GM21367 (cell line): ENCODE data around the gene ADAMTS19.
A peak's percentile ranks its signal among the peaks of the same experiment; 100 is the strongest.
"Not testable (repeated sequence)": the region's sequence is repeated elsewhere in the genome, so short reads cannot be mapped to it uniquely, and the experiment has no call there.

Source experiments
- ATAC-seq: cut with Tn5 transposase; IDR thresholded peaks from one replicate; pipeline ENCODE4 v1.9.1; 2021; ENCODE audit not compliant: unreplicated experiment

Gene ADAMTS19, protein sequence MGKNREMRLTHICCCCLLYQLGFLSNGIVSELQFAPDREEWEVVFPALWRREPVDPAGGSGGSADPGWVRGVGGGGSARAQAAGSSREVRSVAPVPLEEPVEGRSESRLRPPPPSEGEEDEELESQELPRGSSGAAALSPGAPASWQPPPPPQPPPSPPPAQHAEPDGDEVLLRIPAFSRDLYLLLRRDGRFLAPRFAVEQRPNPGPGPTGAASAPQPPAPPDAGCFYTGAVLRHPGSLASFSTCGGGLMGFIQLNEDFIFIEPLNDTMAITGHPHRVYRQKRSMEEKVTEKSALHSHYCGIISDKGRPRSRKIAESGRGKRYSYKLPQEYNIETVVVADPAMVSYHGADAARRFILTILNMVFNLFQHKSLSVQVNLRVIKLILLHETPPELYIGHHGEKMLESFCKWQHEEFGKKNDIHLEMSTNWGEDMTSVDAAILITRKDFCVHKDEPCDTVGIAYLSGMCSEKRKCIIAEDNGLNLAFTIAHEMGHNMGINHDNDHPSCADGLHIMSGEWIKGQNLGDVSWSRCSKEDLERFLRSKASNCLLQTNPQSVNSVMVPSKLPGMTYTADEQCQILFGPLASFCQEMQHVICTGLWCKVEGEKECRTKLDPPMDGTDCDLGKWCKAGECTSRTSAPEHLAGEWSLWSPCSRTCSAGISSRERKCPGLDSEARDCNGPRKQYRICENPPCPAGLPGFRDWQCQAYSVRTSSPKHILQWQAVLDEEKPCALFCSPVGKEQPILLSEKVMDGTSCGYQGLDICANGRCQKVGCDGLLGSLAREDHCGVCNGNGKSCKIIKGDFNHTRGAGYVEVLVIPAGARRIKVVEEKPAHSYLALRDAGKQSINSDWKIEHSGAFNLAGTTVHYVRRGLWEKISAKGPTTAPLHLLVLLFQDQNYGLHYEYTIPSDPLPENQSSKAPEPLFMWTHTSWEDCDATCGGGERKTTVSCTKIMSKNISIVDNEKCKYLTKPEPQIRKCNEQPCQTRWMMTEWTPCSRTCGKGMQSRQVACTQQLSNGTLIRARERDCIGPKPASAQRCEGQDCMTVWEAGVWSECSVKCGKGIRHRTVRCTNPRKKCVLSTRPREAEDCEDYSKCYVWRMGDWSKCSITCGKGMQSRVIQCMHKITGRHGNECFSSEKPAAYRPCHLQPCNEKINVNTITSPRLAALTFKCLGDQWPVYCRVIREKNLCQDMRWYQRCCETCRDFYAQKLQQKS

DNA sequence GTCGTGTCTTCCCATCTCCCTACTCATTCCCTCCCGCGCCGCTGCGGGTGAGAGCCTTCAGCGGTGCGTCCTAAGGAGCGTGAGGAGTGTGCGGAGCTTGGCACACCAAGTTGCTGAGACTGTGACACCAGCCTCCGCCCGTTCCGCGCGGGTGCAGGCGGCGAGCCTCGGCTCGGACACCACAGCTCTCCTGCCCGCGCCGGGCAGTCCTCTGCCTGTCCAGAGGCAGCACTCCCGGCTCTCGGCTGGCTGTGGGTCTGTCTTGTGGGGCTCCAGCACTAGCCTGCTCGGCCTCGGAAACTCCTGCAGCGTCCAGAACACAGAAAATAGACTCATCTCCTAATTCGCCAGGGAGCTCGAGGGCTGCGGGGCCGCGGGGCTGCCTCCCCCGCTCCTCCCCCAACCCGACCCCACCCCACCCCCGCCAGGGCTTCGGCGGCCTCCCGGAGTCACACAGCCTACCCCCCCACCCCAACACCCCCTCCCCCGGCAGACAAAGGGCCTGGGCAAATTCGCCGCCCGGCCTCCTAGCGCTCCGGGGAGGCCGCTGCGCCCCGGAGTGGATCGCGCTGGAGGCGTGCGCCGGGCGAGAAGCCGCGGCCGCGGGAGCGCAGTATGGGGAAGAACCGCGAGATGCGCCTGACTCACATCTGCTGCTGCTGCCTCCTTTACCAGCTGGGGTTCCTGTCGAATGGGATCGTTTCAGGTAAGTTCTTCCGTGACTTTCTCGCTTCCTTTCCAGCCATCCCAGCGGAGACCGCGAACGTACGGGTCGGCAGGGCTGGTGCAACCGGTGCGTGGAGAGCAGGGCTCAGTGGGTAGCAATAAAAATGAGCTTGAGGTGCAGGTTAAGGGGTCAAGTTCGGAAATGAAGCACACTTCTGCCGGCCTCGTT is at the start of gene ADAMTS19:
TSS of gene ADAMTS19 (plus strand) at position 522 of the 895 bp plus-strand sequence. CDS start at position 616, 94 bp downstream.
- ATAC-seq, result no peak

DNA sequence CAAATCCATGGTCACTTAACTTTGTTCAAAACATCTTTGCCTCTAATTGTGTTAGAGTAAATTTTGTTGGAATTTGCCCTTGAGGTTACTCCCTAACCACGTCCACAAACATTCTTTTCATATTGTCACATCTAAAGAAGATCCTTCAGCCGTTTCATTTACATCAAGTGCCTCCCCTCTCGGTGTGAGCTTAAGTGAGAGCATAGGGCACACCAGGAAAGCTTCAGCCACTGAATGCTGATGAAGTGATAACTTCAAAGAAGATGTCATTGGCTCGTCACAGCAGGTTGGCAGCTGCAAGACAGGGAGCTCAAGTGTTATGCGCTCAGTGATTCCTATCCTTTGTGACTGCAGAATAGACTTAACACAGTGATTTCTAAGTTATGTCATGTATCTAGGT is 49.6 kb upstream of the ADAMTS19 start:
- ATAC-seq, result no peak

DNA sequence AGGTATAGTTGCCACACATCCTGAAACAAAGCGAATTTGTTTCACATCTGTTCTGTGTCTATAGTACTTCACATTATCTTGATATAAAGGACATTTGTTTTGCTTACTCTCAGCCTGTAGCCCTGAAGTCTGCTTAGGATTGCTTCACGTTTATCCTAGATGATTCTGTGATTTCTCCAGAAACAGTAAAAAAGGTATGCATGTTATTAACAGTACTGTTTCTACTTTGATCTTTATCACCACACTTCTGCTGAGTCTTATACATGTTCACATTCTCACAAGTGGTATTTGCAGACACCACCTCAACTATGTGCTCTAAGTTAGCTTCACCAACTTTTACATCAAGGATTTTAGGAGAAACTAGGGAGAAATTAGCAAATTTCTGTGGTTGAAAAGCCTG is 47.4 kb upstream of the ADAMTS19 start:
- no peak for ATAC-seq

DNA sequence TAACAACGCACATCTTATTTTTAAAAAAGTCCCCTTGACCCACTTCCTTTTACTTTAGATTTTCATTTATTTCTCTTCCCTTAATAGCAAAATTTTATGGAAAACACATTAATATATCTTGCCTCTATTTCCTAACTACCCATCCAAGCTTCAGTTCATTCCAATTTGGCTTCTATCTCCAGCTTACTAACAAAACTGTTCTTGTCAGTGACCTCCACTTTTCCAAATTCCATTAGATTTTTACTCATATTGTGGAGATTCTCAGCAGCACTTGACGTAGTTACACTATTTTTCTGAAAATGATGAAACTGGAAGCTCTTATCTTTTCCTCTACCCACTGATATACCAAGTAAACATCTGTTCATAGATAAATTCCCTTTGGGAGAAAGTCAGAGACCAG is 46.5 kb upstream of the ADAMTS19 start:
- no peak for ATAC-seq

DNA sequence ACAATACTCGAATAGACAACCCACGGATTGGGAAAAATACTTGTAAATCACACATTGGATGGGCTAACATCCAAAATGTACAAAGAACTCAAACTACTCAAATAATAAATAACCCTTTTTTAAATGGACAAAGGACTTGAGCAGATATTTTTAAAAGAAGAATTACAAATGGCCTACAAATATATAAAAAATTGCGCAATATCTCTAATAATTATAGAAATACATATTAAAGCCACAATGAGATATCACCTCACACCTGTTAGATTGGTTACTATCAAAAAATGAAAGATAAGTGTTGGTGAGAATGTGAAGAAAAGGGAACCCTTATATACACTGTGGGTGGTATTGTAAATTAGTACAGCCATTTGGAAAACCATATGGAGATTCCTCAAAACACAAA is 40.8 kb upstream of the ADAMTS19 start:
- ATAC-seq, result no peak

DNA sequence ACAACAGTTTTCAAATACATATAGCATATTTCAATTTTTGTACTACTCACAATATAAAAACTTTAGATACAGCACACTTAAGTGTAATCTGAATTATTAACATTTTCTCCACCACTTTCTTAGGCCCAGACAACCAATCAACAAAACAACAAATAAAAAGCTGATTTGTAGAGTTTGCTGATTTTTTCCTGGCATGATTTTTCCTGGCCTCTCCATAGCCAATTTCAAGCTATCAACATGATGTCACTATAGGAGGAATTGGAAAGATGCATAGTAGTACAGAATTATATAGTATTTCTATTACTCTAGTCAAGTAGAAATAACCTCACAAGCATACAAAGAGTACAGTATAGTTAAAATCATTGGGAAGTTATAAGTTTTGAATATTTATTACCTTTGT is 35.1 kb upstream of the ADAMTS19 start:
- ATAC-seq, result no peak

DNA sequence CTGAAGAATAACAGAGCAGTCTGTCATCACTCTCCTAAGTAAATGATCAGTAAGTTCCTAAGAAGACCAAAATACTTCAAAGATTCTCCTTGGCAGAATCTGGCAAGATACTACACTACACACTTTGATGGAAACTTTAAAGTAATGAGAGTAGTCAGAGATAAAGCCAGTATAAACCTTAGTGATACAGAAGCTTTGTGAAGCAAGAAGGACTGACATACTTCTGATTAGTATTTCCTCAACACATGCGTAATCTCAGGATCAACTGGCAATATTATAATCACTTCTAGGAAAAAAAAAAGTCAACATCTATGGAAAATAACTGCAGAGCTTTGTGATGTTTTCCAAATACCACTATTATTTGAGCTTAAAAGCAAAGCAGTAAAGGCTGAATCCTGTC is 34.0 kb upstream of the ADAMTS19 start:
- no peak for ATAC-seq

DNA sequence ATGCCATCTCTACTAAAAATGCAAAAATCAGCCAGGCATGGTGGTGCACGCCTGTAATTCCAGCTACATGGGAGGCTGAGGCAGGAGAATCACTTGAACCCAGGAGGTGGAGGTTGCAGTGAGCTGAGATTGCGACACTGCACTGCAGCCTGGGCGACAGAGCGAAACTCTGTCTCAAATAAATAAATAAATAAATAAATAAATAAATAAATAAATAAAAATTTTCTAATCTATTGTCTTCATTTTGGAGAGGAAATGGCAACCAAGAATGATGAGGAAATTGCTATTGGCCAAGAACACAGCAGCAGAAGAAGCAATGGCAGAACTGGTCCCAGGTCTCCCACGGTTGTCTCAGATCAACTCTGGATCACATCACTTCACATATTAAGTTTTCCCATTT is 31.5 kb upstream of the ADAMTS19 start:
- ATAC-seq, result not testable (repeated sequence)

DNA sequence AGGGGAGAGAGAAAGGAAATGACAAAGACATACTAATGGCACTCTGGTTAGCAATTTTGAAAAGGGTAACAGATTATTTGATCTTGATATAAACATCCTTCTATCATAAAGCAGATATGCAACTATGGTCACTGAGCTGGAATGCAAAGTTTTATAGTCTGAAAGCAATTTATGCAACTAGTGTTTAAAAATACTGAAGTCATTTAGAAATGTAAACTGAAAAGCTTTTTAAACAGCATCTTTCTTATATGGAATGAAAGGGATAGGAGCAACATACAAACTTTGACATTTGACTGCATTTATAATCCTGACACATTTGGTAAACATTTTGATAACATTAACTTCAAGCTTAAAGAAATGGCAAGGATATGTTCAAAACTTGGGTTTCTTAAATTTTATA is 28.7 kb upstream of the ADAMTS19 start:
- no peak for ATAC-seq

DNA sequence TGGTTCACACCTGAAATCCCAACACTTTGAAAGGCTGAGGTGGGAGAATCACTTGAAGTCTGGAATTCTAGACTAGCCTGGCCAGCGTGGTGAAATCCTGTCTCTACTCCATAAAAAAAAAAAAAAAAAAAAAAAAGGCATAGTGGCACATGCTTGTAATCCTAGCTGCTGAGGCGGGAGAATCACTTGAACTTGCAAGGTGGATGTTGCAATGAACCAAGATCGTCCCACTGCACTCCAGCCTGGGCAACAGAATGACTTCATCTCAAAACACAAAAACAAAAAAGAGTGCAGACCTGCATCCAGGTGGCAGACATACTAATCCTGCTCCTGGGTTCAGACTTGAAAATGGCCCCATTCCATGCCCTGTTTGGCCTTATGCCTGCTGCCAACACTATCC is 21.8 kb upstream of the ADAMTS19 start:
- ATAC-seq, result no peak

DNA sequence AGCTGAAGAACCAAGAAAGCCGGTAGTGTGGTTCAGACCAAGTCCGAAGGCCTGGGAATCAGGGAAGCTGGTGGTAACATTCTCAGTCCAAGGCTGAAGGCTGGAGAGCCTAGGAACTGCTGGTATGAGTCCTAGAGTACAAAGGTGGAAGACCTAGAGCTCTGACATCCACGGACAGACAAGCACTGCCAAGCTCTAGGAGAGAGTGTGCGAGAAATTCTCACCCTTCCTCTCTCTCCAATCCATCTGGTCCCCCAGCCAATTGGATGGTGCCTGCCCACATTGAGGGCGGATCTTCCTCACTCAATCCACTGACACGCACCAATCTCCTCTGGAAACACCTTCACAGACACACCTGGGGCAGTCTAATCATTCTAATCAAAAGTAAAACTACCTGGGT is 19.7 kb upstream of the ADAMTS19 start:
- no peak for ATAC-seq

DNA sequence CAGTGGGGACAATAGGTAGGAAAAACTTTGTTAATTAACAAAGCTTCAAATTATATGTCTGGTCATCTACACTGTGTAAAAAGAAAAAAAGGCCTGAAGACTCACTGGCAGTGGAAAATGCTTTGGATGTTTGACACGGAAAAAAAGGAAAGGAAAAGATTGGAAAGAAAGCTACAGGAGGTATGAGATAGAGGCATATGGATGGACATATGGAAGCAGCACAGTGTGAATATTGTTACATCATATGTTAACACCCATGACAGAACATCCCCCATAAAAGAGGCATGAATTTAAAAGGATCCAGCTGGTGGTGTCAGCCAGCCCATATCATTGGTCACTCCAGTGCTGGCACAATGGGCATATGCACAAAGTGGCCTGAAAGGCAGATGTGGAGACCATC is 19.0 kb upstream of the ADAMTS19 start:
- ATAC-seq, result no peak

DNA sequence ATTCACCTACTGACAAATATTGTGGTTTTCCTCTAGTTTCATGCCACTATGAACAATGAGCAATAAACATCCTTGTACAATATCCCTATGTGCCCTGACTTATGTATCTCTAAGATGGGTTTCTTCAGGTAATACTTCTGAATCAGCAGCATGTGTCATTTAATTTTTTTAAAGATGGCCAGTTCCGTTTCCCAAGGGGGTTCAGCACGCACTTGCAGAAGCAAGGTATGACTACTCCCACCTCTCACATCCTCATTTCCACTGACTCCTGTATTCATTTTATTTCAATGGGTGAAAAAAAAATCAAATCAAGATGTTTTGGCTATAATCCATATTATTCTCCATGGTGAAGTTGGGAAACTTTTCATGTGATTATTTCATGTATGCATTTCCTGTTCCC is 14.7 kb upstream of the ADAMTS19 start:
- peak; percentile 51 for ATAC-seq

DNA sequence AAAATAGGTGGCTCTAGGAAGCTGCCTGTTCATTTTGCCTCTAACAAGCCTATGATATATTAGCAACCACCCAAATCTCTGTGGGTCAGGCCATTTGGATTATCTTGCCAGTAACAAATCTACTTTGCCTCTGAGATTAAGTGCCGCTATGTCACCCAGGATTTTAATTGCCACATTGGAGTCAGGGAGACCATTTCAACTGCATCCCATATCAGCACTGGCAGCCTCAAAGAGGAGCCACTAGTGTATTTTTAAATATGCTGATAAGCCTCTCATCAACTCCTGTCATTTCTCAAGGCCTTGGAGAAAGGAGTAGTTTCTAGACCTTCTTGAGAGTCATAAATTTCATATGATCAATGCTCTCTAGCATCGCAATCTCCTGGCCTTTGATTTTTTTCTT is 12.1 kb upstream of the ADAMTS19 start:
- no peak for ATAC-seq

DNA sequence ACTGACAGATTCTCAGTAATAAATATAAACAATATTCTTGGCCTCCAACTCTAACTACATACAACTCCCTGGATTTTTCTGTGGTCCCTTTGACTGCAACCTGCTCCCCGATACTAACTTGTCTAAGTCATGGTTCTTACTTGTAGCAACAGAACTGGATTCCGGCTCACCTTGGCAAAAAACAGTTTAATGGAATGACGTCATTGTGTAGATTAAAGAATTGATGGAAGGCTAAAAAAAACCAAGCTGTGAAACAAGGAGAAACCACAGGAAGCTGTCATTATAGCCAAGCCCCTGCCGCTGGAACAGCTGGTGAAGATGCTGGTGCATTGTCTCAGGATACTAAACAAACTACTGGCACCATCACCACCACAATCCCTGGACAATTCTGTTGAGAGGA is 11.4 kb upstream of the ADAMTS19 start:
- no peak for ATAC-seq

DNA sequence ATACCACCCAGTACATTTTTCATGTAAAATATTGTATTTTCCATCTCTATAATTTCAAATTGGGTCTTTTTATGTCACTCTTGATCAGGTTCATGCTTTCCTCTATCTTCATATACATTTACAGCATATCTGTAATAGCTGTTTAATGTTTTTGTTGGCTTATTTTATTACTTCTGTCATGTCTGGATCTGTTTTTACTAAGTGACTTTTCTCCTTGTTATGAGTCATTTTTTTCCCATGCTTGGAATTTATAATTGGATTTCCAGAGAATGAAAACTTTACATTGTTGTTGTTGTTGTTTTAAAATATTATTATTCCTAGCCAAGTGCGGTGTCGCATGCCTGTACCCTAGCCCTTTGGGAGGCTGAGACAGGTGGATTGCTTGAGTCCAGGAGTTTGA is 5.6 kb upstream of the ADAMTS19 start:
- ATAC-seq, result no peak

DNA sequence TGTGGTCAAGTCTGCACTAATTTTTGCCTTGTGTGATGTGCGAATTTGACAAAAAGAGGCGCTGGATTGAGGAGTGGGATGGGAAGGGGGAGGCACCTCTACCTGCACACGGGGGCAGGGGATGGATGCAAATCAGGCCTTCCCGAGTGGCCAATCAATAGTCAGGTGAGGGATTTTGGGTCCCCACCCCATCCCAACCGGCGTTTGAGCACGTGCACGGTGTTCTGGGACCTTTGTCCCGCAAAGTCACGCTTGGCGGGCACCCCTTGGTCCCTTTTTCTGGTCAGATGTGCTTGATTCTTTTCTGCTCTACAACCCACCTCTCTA is 685 bp upstream of the ADAMTS19 start:
- no peak for ATAC-seq

DNA sequence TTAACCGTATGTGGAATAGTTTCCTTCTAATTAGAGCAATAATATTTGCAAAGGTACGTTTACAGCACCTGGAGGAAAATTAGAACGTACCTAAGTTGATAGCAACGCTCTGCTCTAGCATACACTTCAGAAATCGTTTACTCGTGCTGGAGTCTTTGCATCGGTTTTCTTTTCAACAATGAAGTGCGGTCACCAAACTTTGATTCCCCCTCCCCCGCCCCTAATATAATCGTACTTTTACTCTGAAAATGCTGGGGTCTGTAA is 506 bp downstream of the ADAMTS19 start:
- no peak for ATAC-seq

DNA sequence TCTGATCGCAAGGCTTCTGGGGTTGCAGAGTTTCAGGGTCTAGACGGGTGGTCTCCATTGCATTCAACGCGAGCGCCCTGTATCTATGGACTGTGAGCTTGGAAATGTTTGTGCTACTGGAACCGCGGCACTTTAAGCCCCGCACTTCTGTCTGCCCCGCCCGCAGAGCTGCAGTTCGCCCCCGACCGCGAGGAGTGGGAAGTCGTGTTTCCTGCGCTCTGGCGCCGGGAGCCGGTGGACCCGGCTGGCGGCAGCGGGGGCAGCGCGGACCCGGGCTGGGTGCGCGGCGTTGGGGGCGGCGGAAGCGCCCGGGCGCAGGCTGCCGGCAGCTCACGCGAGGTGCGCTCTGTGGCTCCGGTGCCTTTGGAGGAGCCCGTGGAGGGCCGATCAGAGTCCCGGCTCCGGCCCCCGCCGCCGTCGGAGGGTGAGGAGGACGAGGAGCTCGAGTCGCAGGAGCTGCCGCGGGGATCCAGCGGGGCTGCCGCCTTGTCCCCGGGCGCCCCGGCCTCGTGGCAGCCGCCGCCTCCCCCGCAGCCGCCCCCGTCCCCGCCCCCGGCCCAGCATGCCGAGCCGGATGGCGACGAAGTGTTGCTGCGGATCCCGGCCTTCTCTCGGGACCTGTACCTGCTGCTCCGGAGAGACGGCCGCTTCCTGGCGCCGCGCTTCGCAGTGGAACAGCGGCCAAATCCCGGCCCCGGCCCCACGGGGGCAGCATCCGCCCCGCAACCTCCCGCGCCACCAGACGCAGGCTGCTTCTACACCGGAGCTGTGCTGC is 1.0 kb downstream of the ADAMTS19 start:
- no peak for ATAC-seq

DNA sequence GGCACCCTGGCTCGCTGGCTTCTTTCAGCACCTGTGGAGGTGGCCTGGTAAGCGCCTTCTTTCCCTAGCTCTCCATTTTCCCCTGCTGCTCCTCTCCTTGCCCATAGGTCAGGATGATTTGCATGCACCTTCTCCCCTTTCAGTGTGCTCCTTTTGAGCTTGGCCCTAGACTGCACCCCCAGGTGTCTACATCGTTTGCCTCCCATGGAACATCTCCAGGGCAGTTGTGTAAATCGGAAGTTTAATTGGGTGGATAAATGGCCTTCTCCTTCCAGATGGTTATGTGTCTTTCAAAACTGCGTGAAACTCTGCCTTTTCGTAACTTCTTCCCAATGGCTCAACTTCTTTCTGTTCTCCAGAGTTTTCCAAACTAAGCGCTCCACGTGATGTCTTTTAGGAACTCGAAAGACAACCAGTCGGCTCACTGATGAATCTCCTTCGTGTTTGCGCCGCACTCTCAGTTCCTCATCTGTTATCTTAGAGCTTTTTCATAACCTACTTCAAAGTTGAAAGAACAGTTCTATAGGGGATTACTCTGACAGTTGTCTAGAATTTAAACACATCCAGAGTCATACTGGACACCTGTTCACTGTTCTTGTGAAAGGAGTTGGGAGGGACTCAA is 1.7 kb downstream of the ADAMTS19 start:
- no peak for ATAC-seq
